Activated naive CD4-positive, alpha-beta T cell treated with anti-CD3 and anti-CD28 coated beads, Interleukin-2, amount 50 U/mL, for 24 hours (primary cell): ENCODE data around the gene ARRB1.

Experiments
- H3K27ac Mint-ChIP-seq: one replicate; pipeline ENCODE4 v1.8.0; 2021; ENCODE audit warnings: mild to moderate bottlenecking, mixed read lengths
- H3K27me3 Mint-ChIP-seq: one replicate; pipeline ENCODE4 v1.8.0; 2021; ENCODE audit warnings: mixed read lengths
- H3K36me3 Mint-ChIP-seq: one replicate; pipeline ENCODE4 v1.8.0; 2021; ENCODE audit warnings: mixed read lengths
- H3K4me1 Mint-ChIP-seq: one replicate; pipeline ENCODE4 v1.8.0; 2021; ENCODE audit warnings: mixed read lengths
- H3K4me3 Mint-ChIP-seq: one replicate; pipeline ENCODE4 v1.8.0; 2021; ENCODE audit warnings: mild to moderate bottlenecking, mixed read lengths
- H3K9me3 Mint-ChIP-seq: one replicate; pipeline ENCODE4 v1.8.0; 2021; ENCODE audit warnings: mixed read lengths

Gene ARRB1

DNA sequence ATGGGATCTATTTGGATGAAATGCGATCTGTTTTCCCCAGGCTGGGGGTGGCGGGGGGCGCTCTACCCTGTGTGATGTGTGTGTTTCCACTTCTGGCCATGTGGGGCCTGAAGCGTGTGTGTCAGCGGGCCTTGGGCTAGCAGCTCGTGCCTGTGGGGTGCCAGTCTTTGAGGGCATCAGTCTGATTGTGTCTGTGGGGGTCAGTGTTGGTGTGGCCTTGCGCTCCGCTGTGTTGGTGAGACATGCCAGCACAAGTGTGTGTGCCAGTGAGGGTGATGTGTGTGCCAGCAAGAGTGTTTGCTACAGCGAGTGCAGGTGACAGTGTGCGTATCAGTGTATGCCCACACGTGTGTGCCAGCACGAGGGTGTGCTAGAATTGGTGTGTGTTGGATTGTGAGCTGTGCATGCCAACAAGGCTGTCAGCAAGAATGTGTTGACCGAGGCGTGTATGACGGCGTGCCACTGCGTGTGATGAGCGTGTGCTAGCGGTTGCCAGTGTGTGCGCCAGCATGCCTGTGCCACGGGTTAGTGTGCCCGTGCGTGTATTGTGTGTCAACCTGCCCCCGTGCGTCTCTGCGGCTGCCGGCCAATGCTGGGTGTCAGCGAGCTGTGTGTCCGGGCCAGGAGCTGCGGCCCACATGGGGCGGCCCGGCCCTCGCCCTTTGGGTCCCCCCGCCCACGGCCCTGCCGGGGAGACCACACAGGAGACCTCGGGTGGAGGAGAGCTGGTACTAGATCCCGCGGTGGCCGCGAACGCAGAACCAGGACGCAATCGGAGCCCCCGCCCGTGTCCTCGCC is 519 bp downstream of the ARRB1 start:
- no peaks in the 10 kb centered on the region for H3K36me3 Mint-ChIP-seq
- peaks cover 80% of the 10 kb centered on the region for H3K4me1 Mint-ChIP-seq
- no peaks in the 10 kb centered on the region for H3K27me3 Mint-ChIP-seq
- H3K9me3 Mint-ChIP-seq = no peaks in the 10 kb centered on the region
- H3K27ac Mint-ChIP-seq = peak overlapping the region; percentile 87
- peak overlapping the region; percentile 90 for H3K4me3 Mint-ChIP-seq

DNA sequence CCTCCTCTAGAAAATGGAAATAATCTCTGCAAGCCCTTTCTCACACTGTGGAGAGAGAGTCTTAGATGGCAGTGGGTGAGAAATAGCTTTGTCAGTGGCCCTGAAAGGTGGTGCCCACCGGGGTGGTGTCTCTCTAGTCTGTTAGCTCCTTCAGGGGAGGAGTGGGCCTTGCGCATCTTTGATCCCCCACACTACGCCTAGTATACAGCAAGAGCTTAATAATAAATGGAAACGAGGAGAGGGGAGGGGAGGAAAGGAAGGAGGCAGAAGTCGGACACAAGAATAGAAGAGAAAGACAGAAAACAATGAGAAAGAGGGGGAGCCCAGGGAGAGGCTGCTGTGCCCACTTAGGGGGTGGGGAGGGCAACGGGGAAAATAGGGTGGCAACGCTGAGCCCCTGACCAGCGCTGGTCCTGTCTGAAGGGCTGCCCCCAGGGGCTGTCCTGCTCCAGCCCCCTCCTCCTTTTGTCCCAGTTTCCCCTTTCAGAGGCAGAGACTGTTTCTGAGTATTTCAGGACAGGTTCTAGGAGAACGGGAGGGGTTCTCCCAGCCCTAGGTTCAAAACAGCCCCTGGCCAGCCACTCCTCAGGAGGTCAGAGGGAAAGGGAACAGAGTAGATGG is 1.2 kb downstream of the ARRB1 start:
- Mint-ChIP-seq H3K4me1 (peaks cover 80% of the 10 kb centered on the region), H3K27me3 (no peaks in the 10 kb centered on the region), H3K9me3 (no peaks in the 10 kb centered on the region), H3K36me3 (no peaks in the 10 kb centered on the region), H3K4me3 (peak overlapping the region; percentile 90), H3K27ac (peak overlapping the region; percentile 93)

DNA sequence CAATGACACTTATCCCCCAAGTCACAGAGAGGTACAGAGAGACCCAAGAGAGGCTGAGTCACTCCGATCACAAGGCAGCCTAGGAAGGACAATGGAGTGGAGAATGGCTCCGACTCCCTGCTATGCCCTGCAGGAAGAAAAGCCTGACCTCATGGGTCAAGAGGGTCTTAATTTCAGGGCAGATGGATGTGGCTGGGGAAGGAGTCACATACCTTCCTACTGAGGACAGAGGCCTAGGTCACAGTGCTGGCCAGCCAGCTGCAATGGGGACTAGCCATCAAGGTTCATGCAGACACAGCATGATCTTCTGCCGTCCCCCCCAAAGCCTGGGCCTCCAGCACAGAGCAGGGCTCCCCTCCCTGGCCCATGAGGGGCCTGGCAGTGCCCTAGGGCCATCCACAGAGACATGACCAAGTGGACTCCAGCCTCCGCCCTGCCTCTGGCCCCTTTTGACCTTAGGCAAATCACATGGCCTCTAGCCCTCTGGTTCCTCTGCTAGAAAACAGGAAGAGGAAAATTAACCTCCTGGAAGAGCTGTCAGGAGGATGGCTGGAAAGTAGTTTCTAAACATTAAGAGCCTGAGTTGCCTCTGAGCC is 1.8 kb downstream of the ARRB1 start:
- H3K36me3 Mint-ChIP-seq = no peaks in the 10 kb centered on the region
- H3K4me1 Mint-ChIP-seq = peaks cover 84% of the 10 kb centered on the region
- no peaks in the 10 kb centered on the region for H3K27me3 Mint-ChIP-seq
- peak overlapping the region; percentile 90 for H3K4me3 Mint-ChIP-seq
- H3K9me3 Mint-ChIP-seq = no peaks in the 10 kb centered on the region
- peak overlapping the region; percentile 57 for H3K27ac Mint-ChIP-seq

DNA sequence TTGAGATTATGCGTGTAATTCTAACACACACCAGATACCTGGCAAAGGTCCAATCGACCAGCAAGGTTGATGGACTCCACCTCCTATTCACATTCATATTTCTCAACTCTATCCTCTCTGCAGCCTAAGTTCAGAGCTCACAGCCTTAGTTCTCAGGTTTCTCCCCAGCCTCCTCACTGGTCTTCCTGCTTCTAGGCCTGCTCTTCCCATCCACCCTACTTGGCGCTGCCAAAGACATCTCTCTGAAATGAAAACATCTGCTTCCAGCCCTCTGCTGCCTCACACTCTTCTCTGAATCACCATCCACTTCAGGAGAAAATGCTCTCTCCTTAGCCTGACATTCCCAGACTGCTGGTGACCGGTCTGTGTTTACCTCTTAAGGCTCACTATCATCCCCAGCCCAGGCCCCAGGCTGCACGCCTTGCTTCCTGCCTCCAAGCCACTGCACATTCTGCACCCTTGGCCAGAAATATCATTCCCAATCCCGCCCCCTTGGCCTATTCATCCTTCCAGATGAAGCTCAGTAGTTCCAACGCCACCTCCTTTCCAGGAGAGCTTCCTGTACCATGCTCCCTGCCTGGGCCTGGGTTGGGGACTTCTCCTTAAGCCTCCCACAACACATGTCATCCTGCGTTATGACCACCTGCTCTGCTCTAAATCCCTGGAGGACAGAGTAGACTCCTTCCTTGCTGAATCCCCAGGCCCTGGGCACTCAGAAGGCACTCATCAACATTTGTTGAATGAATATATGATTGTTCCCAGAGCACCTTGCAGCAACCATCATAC is 3.5 kb downstream of the ARRB1 start:
- no peak overlapping the region for H3K4me3 Mint-ChIP-seq
- H3K36me3 Mint-ChIP-seq = no peaks in the 10 kb centered on the region
- peak overlapping the region; percentile 23 for H3K27ac Mint-ChIP-seq
- H3K27me3 Mint-ChIP-seq = no peaks in the 10 kb centered on the region
- no peaks in the 10 kb centered on the region for H3K9me3 Mint-ChIP-seq
- peaks cover 91% of the 10 kb centered on the region for H3K4me1 Mint-ChIP-seq

DNA sequence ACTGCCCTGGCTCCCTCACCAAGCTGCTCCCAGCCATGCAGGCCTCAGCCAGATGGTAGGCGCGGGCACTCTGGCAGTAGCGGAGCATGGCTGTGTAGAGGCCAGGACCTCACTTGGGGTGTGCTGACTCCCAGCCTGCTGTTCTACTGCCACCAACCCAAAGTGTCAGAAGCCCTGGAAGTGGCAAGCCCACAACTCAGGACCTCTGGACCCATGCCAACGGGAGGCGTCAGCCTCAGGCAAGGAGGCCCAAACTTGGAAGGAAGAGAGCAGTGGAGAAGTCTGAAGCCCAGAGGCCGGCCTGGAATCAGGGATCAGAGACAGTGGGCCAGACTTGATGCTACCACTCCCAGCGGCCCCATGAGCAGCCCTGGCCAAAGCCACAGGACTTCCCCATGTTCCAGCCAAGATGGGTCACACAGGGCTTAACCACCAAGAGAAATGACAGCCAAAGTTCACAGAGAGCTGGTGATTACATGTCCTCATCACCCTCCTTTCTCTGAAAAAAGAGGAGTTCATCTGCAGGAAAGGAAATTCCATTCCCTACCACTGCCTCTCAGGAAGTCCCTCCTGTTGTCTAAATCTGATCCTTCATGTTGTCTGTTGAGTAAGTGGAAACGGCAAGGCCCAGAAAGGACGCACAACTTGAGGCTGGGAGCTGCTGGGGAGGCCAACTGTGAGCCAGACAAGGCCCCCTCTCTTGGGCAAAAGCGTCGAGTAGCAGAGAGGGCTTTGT is 4.4 kb downstream of the ARRB1 start:
- H3K27me3 Mint-ChIP-seq = no peaks in the 10 kb centered on the region
- no peaks in the 10 kb centered on the region for H3K36me3 Mint-ChIP-seq
- no peak overlapping the region for H3K27ac Mint-ChIP-seq
- H3K4me1 Mint-ChIP-seq = peaks cover 91% of the 10 kb centered on the region
- no peaks in the 10 kb centered on the region for H3K9me3 Mint-ChIP-seq
- no peak overlapping the region for H3K4me3 Mint-ChIP-seq

DNA sequence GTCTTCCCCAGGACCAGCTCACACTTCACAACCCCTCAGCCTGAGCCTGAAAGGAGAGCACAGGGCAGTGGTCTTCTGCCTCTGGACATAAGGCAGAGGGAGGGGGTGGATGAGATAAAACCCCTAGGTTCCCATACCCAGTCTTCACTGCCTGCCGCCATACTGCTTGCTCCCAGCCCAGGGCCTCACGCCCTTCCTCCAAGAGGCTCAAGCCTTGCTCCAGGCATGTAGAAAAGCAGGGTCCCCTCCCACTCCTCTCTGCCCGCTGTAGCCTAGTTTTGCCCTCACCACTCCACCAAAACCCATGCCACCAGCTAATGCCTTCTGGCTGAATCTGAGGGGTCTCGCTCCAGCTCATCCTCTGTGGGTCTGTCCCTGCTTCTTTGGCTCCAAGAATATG is 5.2 kb downstream of the ARRB1 start:
- no peak overlapping the region for H3K4me3 Mint-ChIP-seq
- H3K27me3 Mint-ChIP-seq = no peaks in the 10 kb centered on the region
- H3K27ac Mint-ChIP-seq = peak overlapping the region; percentile 68
- H3K9me3 Mint-ChIP-seq = no peaks in the 10 kb centered on the region
- no peaks in the 10 kb centered on the region for H3K36me3 Mint-ChIP-seq
- H3K4me1 Mint-ChIP-seq = peaks cover 98% of the 10 kb centered on the region

DNA sequence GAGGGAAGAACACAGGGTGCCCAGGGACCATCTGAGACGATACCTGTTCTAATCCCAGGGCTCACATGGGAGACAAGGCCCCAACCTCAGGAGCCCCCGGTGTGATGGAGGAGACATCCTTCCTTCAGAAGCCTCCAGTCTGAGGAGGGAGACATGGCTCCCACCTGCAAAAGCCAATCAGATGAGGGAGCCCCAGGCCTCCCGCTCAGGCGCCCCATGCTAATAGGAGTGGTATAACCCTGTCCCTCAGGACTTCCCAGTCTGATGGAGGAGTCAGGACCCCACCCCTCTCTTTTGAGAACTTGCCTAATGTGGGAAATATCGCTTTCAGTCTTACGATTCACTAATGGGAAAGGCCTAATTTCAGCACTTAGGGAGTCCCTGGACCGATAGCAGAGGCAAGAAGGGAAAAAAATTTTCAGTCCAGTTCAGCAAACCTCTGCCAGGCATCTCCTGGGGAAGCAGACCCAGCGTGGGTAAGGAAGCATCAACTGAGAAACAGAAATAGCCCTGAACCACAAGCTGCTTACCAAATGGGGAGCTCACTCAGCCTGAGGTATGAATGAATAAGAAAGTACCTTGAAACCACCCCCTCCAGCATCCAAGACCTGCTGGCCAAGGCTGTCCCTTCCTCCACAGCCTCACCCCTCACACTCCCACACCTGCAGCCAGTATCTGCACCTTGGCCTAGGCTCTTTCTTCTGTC is 5.9 kb downstream of the ARRB1 start:
- Mint-ChIP-seq H3K9me3 (no peaks in the 10 kb centered on the region), H3K4me1 (peaks cover 100% of the 10 kb centered on the region), H3K4me3 (no peak overlapping the region), H3K36me3 (no peaks in the 10 kb centered on the region), H3K27me3 (no peaks in the 10 kb centered on the region), H3K27ac (peak overlapping the region; percentile 68)

DNA sequence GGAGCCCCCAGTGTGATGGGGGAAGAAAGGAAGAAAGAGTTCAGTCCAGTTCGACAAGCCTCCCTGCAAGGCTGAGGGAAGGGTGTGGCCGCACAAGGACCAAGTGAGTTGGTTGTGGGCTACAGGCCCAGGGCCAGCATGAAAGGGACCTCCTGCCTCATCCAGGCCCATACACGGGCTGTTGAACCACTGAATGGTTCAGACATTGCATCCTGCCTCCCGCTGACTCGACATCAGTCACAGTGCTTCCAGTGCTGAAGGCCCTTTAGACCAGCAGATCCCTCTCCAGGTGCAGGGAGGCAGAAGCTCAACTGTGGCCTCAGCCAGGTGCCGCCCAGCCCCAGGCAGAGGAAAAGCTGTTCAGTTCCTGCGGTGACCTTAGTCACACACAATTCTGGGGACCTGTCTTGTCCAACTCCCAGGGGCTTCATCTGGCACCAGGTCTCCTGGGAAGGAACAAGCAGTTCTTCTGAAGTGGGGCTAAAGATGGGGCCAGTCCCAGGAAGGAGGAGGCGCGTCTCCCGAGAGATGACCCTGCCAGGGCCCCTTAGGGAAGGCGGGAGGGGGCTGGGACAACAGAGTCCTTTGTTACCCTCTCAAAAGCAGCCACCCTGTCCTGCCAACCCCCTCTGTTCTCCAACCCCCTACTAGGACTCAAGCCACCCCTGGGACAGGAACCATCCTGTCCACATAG is 6.6 kb downstream of the ARRB1 start:
- Mint-ChIP-seq H3K27ac (peak overlapping the region; percentile 23), H3K4me3 (no peak overlapping the region), H3K36me3 (no peaks in the 10 kb centered on the region), H3K4me1 (peaks cover 100% of the 10 kb centered on the region), H3K27me3 (no peaks in the 10 kb centered on the region), H3K9me3 (no peaks in the 10 kb centered on the region)

DNA sequence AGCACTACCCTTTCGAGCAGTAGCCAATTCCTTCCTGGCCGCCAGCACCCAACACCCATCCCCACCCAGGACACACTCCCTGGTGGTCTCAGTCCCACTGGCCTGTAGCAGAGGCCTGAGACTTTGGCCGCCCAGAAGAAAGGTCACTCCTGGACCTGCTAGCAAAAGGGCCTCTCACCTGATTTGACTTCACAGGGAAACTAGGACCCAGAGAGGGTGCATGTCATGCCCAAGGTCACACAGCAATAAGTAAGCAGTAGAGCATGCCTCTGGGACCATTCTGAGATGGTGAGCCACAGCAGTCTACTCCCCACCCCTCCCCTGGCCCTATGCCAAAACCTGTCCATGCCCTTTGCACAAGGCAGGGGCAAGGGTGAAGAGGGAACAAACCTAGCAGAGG is 7.3 kb downstream of the ARRB1 start:
- Mint-ChIP-seq H3K36me3 (no peaks in the 10 kb centered on the region), H3K4me1 (peaks cover 100% of the 10 kb centered on the region), H3K27me3 (no peaks in the 10 kb centered on the region), H3K9me3 (no peaks in the 10 kb centered on the region), H3K27ac (no peak overlapping the region), H3K4me3 (no peak overlapping the region)

DNA sequence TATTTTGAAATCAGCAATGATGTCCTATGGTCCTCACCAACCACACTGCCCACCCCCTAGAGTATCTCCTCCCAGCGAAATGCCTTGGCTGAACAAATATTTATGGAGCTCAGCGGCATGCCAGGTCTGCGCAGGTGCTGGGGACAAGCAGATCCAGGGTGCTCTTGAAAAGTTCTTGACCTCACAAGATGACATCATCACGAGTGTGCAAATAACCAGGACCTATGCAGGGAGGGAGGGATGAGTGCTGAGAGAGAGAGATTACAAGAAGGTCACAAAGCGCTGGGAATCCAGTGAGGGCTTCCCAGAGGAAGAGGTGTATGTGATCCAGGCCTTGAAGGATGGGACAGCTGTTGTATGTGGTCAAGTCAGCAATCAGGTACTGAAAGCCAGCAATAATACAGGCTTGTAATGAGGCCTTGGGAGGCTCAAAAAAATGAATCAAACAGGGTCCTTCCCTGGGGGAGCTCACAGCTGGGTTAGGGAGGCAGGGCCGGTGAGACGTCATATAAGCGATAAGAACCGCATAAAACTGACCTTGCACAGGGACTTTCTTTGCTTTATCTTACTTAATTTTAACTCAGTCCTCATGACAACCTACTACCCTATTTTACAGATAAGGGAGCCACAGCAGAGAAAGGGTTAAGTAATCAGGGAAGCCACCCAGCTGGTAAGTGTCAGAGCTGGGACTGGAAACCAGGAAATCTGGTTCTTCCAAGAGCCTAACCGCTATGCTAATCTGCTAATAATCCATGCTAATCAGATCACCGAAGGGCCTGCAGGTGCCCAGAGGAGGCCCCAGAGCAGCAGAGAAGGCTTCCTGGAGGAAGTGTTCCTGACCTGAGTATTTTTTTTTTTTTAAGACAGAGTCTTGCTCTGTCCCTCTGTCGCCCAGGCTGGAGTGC is 8.2 kb downstream of the ARRB1 start:
- Mint-ChIP-seq H3K27ac (peak overlapping the region; percentile 10), H3K27me3 (no peaks in the 10 kb centered on the region), H3K9me3 (no peaks in the 10 kb centered on the region), H3K4me3 (no peak overlapping the region), H3K4me1 (peaks cover 100% of the 10 kb centered on the region), H3K36me3 (no peaks in the 10 kb centered on the region)

DNA sequence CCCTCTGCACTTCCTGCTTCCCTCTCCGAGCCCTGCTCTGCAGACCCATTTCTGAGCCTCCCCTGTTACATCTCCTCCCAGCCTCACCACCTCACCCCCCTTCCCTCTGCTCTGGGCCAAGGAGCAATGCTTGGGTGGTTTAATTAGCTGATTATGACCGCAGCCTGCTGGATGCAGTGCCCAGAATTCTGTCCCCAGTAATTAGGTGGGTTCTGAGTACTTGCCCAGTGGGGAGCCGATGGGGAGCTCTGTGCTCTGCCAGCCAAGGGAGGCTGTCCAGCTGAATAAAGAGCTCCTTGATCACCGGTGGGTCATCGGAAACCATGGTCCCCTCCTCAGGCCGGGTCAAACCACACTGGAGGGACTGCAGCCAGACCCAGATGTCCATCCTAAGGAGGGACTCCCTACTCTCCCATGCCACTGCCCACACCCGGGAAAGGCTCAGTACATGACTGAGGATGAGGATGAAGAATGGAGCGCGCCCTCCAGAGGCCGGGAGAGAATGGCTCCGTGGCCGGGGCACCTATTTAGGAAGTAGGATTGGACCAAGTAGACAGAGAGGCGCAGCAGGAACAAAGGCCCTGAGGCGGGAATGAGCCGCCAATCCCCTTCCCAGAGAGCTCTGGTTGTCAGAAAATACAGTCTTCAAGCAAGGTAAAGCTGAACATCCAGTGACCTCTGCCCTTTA is 9.1 kb downstream of the ARRB1 start:
- peaks cover 99% of the 10 kb centered on the region for H3K4me1 Mint-ChIP-seq
- peak overlapping the region; percentile 62 for H3K27ac Mint-ChIP-seq
- H3K27me3 Mint-ChIP-seq = no peaks in the 10 kb centered on the region
- peak overlapping the region; percentile 54 for H3K4me3 Mint-ChIP-seq
- H3K9me3 Mint-ChIP-seq = no peaks in the 10 kb centered on the region
- H3K36me3 Mint-ChIP-seq = no peaks in the 10 kb centered on the region

DNA sequence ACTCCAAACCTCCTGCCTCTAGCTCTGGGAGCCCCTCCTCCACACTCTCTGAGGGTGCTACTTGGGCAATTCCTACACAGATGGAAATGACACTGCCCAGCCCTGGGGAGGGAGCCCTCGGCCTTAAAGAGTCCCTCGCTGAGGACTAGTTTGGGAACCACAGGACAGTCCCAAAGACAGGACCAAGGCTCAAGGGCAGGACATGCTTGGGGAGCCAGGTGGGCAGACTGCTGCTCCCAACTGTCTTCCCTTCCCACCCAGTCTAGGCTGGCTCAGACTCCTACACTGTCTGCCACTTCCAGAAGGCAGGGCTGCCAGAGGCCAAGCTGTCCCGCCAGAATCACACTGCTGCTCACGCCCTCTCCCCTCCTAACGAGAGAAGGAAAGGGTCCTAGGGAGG is 9.8 kb downstream of the ARRB1 start:
- Mint-ChIP-seq H3K27ac (peak overlapping the region; percentile 93), H3K36me3 (no peaks in the 10 kb centered on the region), H3K4me1 (peaks cover 99% of the 10 kb centered on the region), H3K4me3 (peak overlapping the region; percentile 83), H3K9me3 (no peaks in the 10 kb centered on the region), H3K27me3 (no peaks in the 10 kb centered on the region)
